ENCODE results near the gene EVA1B.

- TF ChIP-seq, protein P1, sequence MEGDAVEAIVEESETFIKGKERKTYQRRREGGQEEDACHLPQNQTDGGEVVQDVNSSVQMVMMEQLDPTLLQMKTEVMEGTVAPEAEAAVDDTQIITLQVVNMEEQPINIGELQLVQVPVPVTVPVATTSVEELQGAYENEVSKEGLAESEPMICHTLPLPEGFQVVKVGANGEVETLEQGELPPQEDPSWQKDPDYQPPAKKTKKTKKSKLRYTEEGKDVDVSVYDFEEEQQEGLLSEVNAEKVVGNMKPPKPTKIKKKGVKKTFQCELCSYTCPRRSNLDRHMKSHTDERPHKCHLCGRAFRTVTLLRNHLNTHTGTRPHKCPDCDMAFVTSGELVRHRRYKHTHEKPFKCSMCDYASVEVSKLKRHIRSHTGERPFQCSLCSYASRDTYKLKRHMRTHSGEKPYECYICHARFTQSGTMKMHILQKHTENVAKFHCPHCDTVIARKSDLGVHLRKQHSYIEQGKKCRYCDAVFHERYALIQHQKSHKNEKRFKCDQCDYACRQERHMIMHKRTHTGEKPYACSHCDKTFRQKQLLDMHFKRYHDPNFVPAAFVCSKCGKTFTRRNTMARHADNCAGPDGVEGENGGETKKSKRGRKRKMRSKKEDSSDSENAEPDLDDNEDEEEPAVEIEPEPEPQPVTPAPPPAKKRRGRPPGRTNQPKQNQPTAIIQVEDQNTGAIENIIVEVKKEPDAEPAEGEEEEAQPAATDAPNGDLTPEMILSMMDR (IDR thresholded peaks at IDR 0.05) = no peak
- TF ChIP-seq EZH2 (IDR thresholded peaks at IDR 0.05; ENCODE audit: borderline replicate concordance, insufficient read depth, low read depth, low read length, poor library complexity, severe bottlenecking) = no peak
These were observed 21.9 kb upstream of the EVA1B start for GRCh38 chr1:36345353-36345752.

All from B cell (primary cell).